ENCODE measurements around the gene CREG2. TPM values are rescaled to one million over a fixed set of nuclear protein-coding genes. Genes with fewer than 3 reads are reported as not detected.

The CREG2 gene
- total RNA-seq, 1 donor from 2014 or later, result not detected

GRCh38 chr2:101371636-101372035, 15.7 kb downstream of the CREG2 start:
- POLR2A ChIA-PET, result no interaction called here

GRCh38 chr2:101369100-101369499, 18.2 kb downstream of the CREG2 start:
- Mint-ChIP-seq H3K27ac (no peak overlapping the region), H3K27me3 (no peaks in the 10 kb centered on the region), H3K9me3 (peaks cover 17% of the 10 kb centered on the region), H3K4me1 (no peaks in the 10 kb centered on the region), H3K36me3 (ENCODE audit: low read depth) (no peaks in the 10 kb centered on the region), H3K4me3 (no peak overlapping the region)
- ATAC-seq (ENCODE audit: low read depth) (no peak), DNase-seq (no peak)
- intact Hi-C loops (cut with micrococcal nuclease), result no loop called here
- POLR2A ChIA-PET, result no interaction called here
- CTCF ChIA-PET, result no interaction called here
- TF ChIP-seq, protein P1, sequence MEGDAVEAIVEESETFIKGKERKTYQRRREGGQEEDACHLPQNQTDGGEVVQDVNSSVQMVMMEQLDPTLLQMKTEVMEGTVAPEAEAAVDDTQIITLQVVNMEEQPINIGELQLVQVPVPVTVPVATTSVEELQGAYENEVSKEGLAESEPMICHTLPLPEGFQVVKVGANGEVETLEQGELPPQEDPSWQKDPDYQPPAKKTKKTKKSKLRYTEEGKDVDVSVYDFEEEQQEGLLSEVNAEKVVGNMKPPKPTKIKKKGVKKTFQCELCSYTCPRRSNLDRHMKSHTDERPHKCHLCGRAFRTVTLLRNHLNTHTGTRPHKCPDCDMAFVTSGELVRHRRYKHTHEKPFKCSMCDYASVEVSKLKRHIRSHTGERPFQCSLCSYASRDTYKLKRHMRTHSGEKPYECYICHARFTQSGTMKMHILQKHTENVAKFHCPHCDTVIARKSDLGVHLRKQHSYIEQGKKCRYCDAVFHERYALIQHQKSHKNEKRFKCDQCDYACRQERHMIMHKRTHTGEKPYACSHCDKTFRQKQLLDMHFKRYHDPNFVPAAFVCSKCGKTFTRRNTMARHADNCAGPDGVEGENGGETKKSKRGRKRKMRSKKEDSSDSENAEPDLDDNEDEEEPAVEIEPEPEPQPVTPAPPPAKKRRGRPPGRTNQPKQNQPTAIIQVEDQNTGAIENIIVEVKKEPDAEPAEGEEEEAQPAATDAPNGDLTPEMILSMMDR (IDR thresholded peaks at IDR 0.05), result no peak

More at GRCh38 chr2:101371636-101372035, 15.7 kb downstream of the CREG2 start:
- no peaks in the 10 kb centered on the region for H3K4me1 Mint-ChIP-seq
- H3K27me3 Mint-ChIP-seq, result no peaks in the 10 kb centered on the region
- intact Hi-C loops (cut with micrococcal nuclease), result no loop called here
- H3K36me3 Mint-ChIP-seq (ENCODE audit: low read depth), result no peaks in the 10 kb centered on the region
- DNase-seq (no peak), ATAC-seq (ENCODE audit: low read depth) (no peak)
- CTCF ChIA-PET, result interaction anchor here (1.3 kb wide), 1 partner anchor 29 kb away, joined by 4 read pairs; no protein-coding TSS in a partner anchor
- peaks cover 17% of the 10 kb centered on the region for H3K9me3 Mint-ChIP-seq
- no peak overlapping the region for H3K4me3 Mint-ChIP-seq
- H3K27ac Mint-ChIP-seq, result no peak overlapping the region
- TF ChIP-seq, protein P1 (IDR thresholded peaks at IDR 0.05), result no peak

GRCh38 chr2:101368376-101368775, 18.9 kb downstream of the CREG2 start:
- TF ChIP-seq, protein P1 (IDR thresholded peaks at IDR 0.05), result no peak
- intact Hi-C loops (cut with micrococcal nuclease), result no loop called here
- H3K36me3 Mint-ChIP-seq (ENCODE audit: low read depth), result no peaks in the 10 kb centered on the region
- H3K27me3 Mint-ChIP-seq, result no peaks in the 10 kb centered on the region
- CTCF ChIA-PET, result no interaction called here
- ATAC-seq (ENCODE audit: low read depth) (no peak), DNase-seq (no peak)
- no peaks in the 10 kb centered on the region for H3K4me1 Mint-ChIP-seq
- H3K9me3 Mint-ChIP-seq, result peaks cover 15% of the 10 kb centered on the region
- H3K4me3 Mint-ChIP-seq, result no peak overlapping the region
- POLR2A ChIA-PET, result interaction anchor here (0.7 kb wide), 1 partner anchor 41 kb away, joined by 4 read pairs; no protein-coding TSS in a partner anchor
- no peak overlapping the region for H3K27ac Mint-ChIP-seq

DNA sequence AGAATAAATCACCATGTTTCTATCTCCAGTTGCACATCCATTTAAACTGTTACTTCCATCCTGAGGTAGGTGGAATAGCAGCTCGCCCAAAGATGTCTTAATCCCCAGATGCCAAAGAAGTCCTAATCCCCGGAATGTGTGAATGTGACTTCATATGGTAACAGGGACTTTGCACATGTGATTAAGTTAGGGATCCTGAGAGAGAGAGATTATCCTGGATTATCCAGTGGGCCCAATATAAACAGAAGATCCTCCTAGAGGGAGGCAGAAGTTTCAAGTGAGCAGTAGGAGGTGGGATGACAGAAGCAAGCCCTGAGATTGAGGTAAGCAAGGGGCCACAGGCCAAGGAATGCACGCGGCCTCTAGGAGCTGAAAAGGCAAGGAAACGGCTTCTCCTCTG, 19.8 kb downstream of the CREG2 start:
- Mint-ChIP-seq H3K27me3 (no peaks in the 10 kb centered on the region), H3K27ac (no peak overlapping the region), H3K9me3 (peaks cover 8% of the 10 kb centered on the region), H3K4me1 (peaks cover 1% of the 10 kb centered on the region), H3K36me3 (ENCODE audit: low read depth) (no peaks in the 10 kb centered on the region), H3K4me3 (no peak overlapping the region)
- TF ChIP-seq, protein P1 (IDR thresholded peaks at IDR 0.05), result no peak
- ATAC-seq (ENCODE audit: low read depth), result no peak
- DNase-seq, result no peak
- POLR2A ChIA-PET, result interaction anchor here (0.7 kb wide), 1 partner anchor 42 kb away, joined by 4 read pairs; no protein-coding TSS in a partner anchor
- CTCF ChIA-PET, result interaction anchor here (0.8 kb wide), 1 partner anchor 26 kb away, joined by 4 read pairs; no protein-coding TSS in a partner anchor
- intact Hi-C loops (cut with micrococcal nuclease), result no loop called here

DNA sequence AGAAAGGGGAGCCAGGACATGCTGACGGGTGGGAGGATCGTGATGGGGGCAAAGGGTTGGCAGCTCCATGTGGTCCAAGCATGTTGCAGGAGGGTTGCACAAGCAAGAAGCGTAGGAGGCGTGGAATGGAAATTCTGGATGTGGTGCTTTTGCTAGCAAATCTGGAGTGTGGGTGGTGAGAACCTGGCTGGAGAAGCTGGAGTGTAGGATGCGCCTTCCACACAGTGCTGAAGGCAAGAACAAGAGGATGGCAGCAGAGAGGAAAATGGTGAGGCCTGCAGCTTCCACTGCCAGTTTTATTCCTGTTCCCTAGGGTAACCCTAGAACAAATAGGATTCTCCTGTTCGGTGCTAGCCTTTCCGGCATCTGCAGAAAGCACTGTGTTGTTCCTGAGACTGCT, 22.4 kb downstream of the CREG2 start:
- CTCF ChIA-PET, result interaction anchor here (1.5 kb wide), 1 partner anchor 23 kb away, joined by 4 read pairs; no protein-coding TSS in a partner anchor
- ATAC-seq (ENCODE audit: low read depth), result no peak
- no peaks in the 10 kb centered on the region for H3K36me3 Mint-ChIP-seq (ENCODE audit: low read depth)
- POLR2A ChIA-PET, result no interaction called here
- no peaks in the 10 kb centered on the region for H3K9me3 Mint-ChIP-seq
- DNase-seq, result no peak
- peaks cover 27% of the 10 kb centered on the region for H3K4me1 Mint-ChIP-seq
- TF ChIP-seq, protein P1 (IDR thresholded peaks at IDR 0.05), result no peak
- intact Hi-C loops (cut with micrococcal nuclease), result no loop called here
- no peak overlapping the region for H3K27ac Mint-ChIP-seq
- H3K27me3 Mint-ChIP-seq, result no peaks in the 10 kb centered on the region
- no peak overlapping the region for H3K4me3 Mint-ChIP-seq
